Small intestine (tissue), 16 donors: ENCODE data around the gene BOC. TPM values are rescaled to one million over a fixed set of nuclear protein-coding genes. Genes with fewer than 3 reads are reported as not detected.
A peak's percentile ranks its signal among the peaks of the same experiment; 100 is the strongest.

Source experiments
- DNase-seq, 2 donors: peaks; one replicate each; pipeline versions ENCODE4 v3.0.0 to v3.0.0-alpha.2; 2013
- FAIRE-seq: peaks from 2 replicates; lab custom pipeline; 2012; peaks lifted over from hg19 to GRCh38; lab: Jason Lieb, UNC
- H3K27ac ChIP-seq, 3 donors: one replicate each; pipeline ENCODE4 v1.5.1; 2013; ENCODE audit warnings: low read length in 2 of 3, mild to moderate bottlenecking in 2 of 3, control low read depth in 1 of 3, inconsistent platforms in 1 of 3, low read depth in 1 of 3, moderate library complexity in 1 of 3
- H3K27me3 ChIP-seq, 3 donors: one replicate each; pipeline ENCODE4 v1.6.1; 2013; ENCODE audit warnings: low read length in 3 of 3, inconsistent platforms in 1 of 3; ENCODE audit not compliant: control insufficient read depth in 3 of 3, insufficient read depth in 3 of 3
- H3K36me3 ChIP-seq, 3 donors: one replicate each; pipeline ENCODE4 v1.6.1; 2013; ENCODE audit warnings: low read length in 3 of 3, inconsistent platforms in 1 of 3, low read depth in 1 of 3, mild to moderate bottlenecking in 1 of 3, moderate library complexity in 1 of 3; ENCODE audit not compliant: control insufficient read depth in 3 of 3, insufficient read depth in 2 of 3
- H3K4me1 ChIP-seq, 3 donors: one replicate each; pipeline ENCODE4 v1.6.1; 2013; ENCODE audit warnings: low read length in 2 of 3, inconsistent platforms in 1 of 3, low read depth in 1 of 3, mild to moderate bottlenecking in 1 of 3, moderate library complexity in 1 of 3; ENCODE audit not compliant: control insufficient read depth in 3 of 3, insufficient read depth in 2 of 3
- H3K4me3 ChIP-seq, 3 donors: one replicate each; pipeline ENCODE4 v1.5.1; 2013; ENCODE audit warnings: low read length in 3 of 3, control low read depth in 1 of 3, inconsistent platforms in 1 of 3, low read depth in 1 of 3, mild to moderate bottlenecking in 1 of 3, moderate library complexity in 1 of 3
- H3K9me3 ChIP-seq, 2 donors: one replicate each; pipeline ENCODE4 v1.6.1; 2013; ENCODE audit warnings: low read depth in 1 of 2, low read length in 1 of 2; ENCODE audit not compliant: control insufficient read depth in 2 of 2, insufficient read depth in 1 of 2
- WGBS, 3 donors: extraction: QIAGEN DNeasy Blood & Tissue Kit; methylation state at CpG; one replicate each; pipeline ENCODE4 v1.1.7; 2013; 5-methylcytosine and 5-hydroxymethylcytosine counted together
- long read RNA-seq, 10 donors: transcript quantifications; one replicate each; lab custom pipeline, GENCODE V29; 2026
- polyA plus RNA-seq, 4 donors: library from polyadenylated mRNA; stranded (reverse) in 3 of 4; unstranded in 1 of 4; fragments of 200-250 nt in 3 of 4; fragments of 120-200 nt in 1 of 4; gene quantifications; one replicate each; pipeline versions ENCODE4 v1.2.1 to v1.2.3, GENCODE V29; 2013
- donor health status: healthy with polysubstance abuse.
- donor health status: control.
- donor health status: control.
- donor health status: Bipolar disorder and iron deficiency.
- donor health status: healthy.

BOC gene
- 1 to 10 TPM in 3 of 4 donors, under 1 TPM in 1; 0.22 to 4.6 (median 2.9) TPM for polyA plus RNA-seq
- long read RNA-seq, donor 1 = 0 reads
- long read RNA-seq, donor 2 = 0 reads
- long read RNA-seq, donor 3, partial matches to known transcripts = 15 of 15 reads
- long read RNA-seq, donor 3, other reads (novel, unspliced or antisense) = 0 of 15 reads
- long read RNA-seq, donor 4 = 0 reads
- long read RNA-seq, donor 5 = 0 reads
- long read RNA-seq, donor 6 = 0 reads
- long read RNA-seq, donor 7 = 0 reads
- long read RNA-seq, donor 8, partial matches to known transcripts = 8 of 8 reads
- long read RNA-seq, donor 8, other reads (novel, unspliced or antisense) = 0 of 8 reads
- long read RNA-seq, donor 9 = 0 reads
- long read RNA-seq, donor 10, partial matches to known transcripts = 23 of 24 reads
- long read RNA-seq, donor 10, other reads (novel, unspliced or antisense) = 0 of 24 reads

- Histone ChIP-seq H3K36me3 (no peaks in the 10 kb centered on the region), H3K9me3 (no peaks in the 10 kb centered on the region), H3K4me3 (peak within 1 kb of the TSS; percentile 41 to 61 (median 48)), H3K27ac (peak within 1 kb of the TSS in 2 of 3 donors; percentile 82 to 83), H3K27me3 (peaks cover 0 to 48% (median 0%) of the 10 kb centered on the region in 3 donors), H3K4me1 (peaks cover 0 to 6% (median 0%) of the 10 kb centered on the region in 3 donors)
- FAIRE-seq (no peak), DNase-seq (peak in 1 of 2 donors; percentile 54)
- 1 to 2% (median 2%) methylated on average over 59 to 76 of the region's 76 CpGs for WGBS, 3 donors
These were observed at the start of gene BOC for GRCh38 chr3:113211330-113212149. Gene BOC (plus strand): TSS chr3:113211557. CDS start chr3:113249803, 38,246 bp downstream.

- H3K9me3 ChIP-seq = peaks cover 0 to 3% of the 10 kb centered on the region in 2 donors
- H3K4me3 ChIP-seq = no peak overlapping the region
- H3K27me3 ChIP-seq = no peaks in the 10 kb centered on the region
- peaks cover 0 to 5% (median 0%) of the 10 kb centered on the region in 3 donors for H3K4me1 ChIP-seq
- WGBS, 3 donors = 81 to 86% (median 84%) methylated on average over 4 of the region's 4 CpGs
- no peak for FAIRE-seq
- no peaks in the 10 kb centered on the region for H3K36me3 ChIP-seq
- no peak overlapping the region for H3K27ac ChIP-seq
- no peak for DNase-seq
These were observed 49.7 kb upstream of the BOC start for GRCh38 chr3:113161661-113162060.

- no peak overlapping the region for H3K4me3 ChIP-seq
- 83 to 89% (median 86%) methylated on average over 6 of the region's 6 CpGs for WGBS, 3 donors
- H3K27ac ChIP-seq = no peak overlapping the region
- no peaks in the 10 kb centered on the region for H3K27me3 ChIP-seq
- DNase-seq = no peak
- H3K36me3 ChIP-seq = no peaks in the 10 kb centered on the region
- no peak for FAIRE-seq
- peaks cover 0 to 3% of the 10 kb centered on the region in 2 donors for H3K9me3 ChIP-seq
- peaks cover 0 to 15% (median 0%) of the 10 kb centered on the region in 3 donors for H3K4me1 ChIP-seq
These were observed 48.2 kb upstream of the BOC start for GRCh38 chr3:113163152-113163551.

- DNase-seq = peak in 1 of 2 donors; percentile 33
- WGBS, 3 donors = 68 to 82% (median 79%) methylated on average over 3 of the region's 3 CpGs
These were observed 45.5 kb upstream of the BOC start for GRCh38 chr3:113165841-113166240.

GRCh38 chr3:113166357-113166718, 45.0 kb upstream of the BOC start:
- Histone ChIP-seq H3K4me3 (no peak overlapping the region), H3K27me3 (no peaks in the 10 kb centered on the region), H3K9me3 (no peaks in the 10 kb centered on the region), H3K27ac (peak overlapping the region in 2 of 3 donors; percentile 3 to 49), H3K4me1 (peaks cover 0 to 19% (median 0%) of the 10 kb centered on the region in 3 donors), H3K36me3 (no peaks in the 10 kb centered on the region)
- WGBS, 3 donors = 42 to 78% (median 62%) methylated on average over 1 of the region's 1 CpG
- no peak for FAIRE-seq
- DNase-seq = no peak

More at GRCh38 chr3:113165841-113166240, 45.5 kb upstream of the BOC start:
- H3K9me3 ChIP-seq = no peaks in the 10 kb centered on the region
- no peaks in the 10 kb centered on the region for H3K27me3 ChIP-seq
- H3K4me1 ChIP-seq = peaks cover 0 to 19% (median 0%) of the 10 kb centered on the region in 3 donors
- no peak for FAIRE-seq
- H3K36me3 ChIP-seq = no peaks in the 10 kb centered on the region
- H3K4me3 ChIP-seq = no peak overlapping the region
- peak overlapping the region in 1 of 3 donors; percentile 49 for H3K27ac ChIP-seq

GRCh38 chr3:113166719-113167492, 44.5 kb upstream of the BOC start:
- 16 to 31% (median 30%) methylated on average over 12 of the region's 12 CpGs for WGBS, 3 donors
- FAIRE-seq = no peak

GRCh38 chr3:113167825-113168801, 43.2 kb upstream of the BOC start:
- Histone ChIP-seq H3K27ac (no peak overlapping the region), H3K4me1 (peaks cover 0 to 19% (median 0%) of the 10 kb centered on the region in 3 donors), H3K36me3 (no peaks in the 10 kb centered on the region), H3K9me3 (no peaks in the 10 kb centered on the region), H3K27me3 (no peaks in the 10 kb centered on the region), H3K4me3 (no peak overlapping the region)
- WGBS, 3 donors = 74 to 90% (median 87%) methylated on average over 7 of the region's 7 CpGs
- FAIRE-seq = no peak
- DNase-seq = no peak

More at GRCh38 chr3:113166719-113167492, 44.5 kb upstream of the BOC start:
- peak overlapping the region in 2 of 3 donors; percentile 27 to 49 for H3K27ac ChIP-seq
- no peak overlapping the region for H3K4me3 ChIP-seq
- H3K4me1 ChIP-seq = peaks cover 0 to 19% (median 0%) of the 10 kb centered on the region in 3 donors
- H3K9me3 ChIP-seq = no peaks in the 10 kb centered on the region
- H3K36me3 ChIP-seq = no peaks in the 10 kb centered on the region
- peak; percentile 9 to 89 for DNase-seq
- H3K27me3 ChIP-seq = no peaks in the 10 kb centered on the region
